C4-2B (cell line): ENCODE measurements around the gene BNC2.

Source experiments
- H3K27ac ChIP-seq: fragments of 450-650 bp; 2 replicates; pipeline ENCODE4 v1.5.1; 2017
- CTCF ChIP-seq: fragments of 450-650 bp; conservative IDR thresholded peaks from 2 replicates; pipeline ENCODE4 v1.5.1; 2017; ENCODE audit warnings: mild to moderate bottlenecking
- ZFX ChIP-seq: fragments of 450-650 bp; IDR thresholded peaks from 2 replicates; pipeline ENCODE4 v1.6.1; 2017

The BNC2 gene

DNA sequence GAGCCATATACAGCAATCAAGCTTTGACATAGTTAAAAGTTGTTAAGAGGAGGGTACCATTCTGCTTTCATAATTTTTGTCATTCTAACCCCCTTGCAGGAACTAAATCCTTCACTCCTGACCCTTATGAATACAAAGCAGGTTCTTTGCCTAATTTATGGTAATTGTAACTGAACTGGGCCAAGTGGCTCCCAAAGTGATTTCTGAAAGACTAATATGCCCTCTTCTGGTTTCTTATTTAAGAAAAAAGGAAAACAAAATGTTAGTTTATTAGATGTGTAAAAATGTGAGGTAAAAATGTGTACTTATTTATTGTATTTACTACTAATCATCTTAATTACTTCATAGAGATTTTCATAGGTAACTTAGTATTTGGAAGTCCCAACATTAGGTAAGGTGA lies 268.5 kb downstream of the BNC2 start:
- TF ChIP-seq ZFX: no peak
- no peak for TF ChIP-seq CTCF
- no peak overlapping the region for H3K27ac ChIP-seq

DNA sequence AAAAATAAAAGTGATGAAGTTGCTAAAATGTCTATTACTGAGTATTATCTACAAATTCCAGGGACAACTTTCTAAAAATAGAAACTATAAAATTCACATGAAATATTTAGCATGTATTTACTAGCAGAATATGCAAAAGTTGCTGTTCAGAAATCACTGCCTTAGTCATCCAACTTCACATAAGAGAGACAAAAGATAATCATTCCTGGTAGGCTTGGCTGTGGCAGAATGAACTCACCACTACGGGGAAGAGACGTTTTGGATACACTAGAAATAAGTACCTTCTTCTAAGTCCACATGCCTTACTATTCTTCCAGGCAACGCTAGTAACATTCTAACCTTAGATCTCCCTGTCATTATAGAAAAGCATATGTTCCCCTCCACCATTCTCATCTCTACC lies 272.2 kb downstream of the BNC2 start:
- no peak overlapping the region for H3K27ac ChIP-seq
- no peak for TF ChIP-seq ZFX
- no peak for TF ChIP-seq CTCF

DNA sequence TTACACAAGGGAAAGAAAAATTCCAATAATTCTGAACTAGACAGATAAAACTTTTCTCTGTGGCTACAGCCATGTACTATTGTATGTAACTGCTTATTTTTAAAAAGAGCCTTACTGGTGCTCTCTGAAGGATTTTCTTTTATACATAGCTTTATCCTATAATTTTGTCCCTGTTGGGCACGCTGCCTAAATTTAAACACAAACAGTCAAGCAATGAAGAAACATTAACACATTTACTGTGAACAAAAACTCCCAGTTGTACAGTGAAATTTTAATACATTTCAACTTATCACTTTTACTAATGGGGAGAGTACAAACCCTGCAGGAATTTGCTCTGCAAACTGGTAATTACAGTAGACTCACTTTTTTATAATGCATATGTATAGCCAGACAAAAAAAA lies 273.3 kb downstream of the BNC2 start:
- no peak overlapping the region for H3K27ac ChIP-seq
- TF ChIP-seq CTCF: no peak
- no peak for TF ChIP-seq ZFX

DNA sequence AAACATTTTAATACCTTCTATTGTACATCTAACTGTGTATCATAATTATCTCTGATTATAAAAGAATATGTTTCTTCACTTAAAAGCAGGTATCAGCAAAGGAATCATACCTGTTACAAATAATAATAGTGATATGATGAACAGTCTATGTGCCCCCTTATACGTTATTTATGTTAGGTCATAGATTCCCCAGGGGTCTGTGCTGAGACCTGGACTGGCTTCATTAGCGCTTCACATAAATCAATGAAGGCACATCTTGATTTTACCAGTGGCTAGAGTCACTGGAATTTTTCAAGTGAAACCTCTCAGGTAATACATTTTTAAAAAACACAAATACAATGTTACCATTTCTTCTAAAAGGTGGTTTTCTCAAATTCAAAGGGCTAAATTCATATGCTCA lies 275.2 kb downstream of the BNC2 start:
- H3K27ac ChIP-seq: no peak overlapping the region
- no peak for TF ChIP-seq CTCF
- no peak for TF ChIP-seq ZFX

- TF ChIP-seq ZFX (no peak), CTCF (no peak)
- no peak overlapping the region for H3K27ac ChIP-seq
Measured at GRCh38 chr9:16594787-16595186, 275.7 kb downstream of the BNC2 start.

- no peak overlapping the region for H3K27ac ChIP-seq
- TF ChIP-seq ZFX (no peak), CTCF (no peak)
Measured at GRCh38 chr9:16593746-16594145, 276.7 kb downstream of the BNC2 start.

DNA sequence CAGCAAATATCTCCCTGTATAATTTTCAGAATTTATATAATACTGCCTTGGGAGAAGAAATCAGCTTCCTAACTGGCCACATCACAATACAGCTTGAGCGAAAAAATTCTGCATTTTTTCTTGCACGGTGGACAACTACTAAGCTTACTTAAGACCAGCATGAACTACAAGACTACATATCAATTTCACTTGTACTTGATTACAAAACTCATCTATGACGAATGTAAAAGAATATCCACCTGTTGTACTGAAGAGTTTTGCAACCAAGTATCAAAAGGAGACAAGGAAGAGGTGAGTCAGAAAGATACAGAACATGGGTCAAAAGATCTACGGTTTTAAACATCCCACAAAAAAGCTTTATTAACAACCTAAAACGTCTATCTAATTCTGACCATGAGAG lies 279.4 kb downstream of the BNC2 start:
- TF ChIP-seq ZFX: no peak
- TF ChIP-seq CTCF: no peak
- H3K27ac ChIP-seq: no peak overlapping the region
